Ureter (tissue), 1 donor: Measurements from ENCODE around the gene OR5AU1. TPM values are rescaled to one million over a fixed set of nuclear protein-coding genes. Genes with fewer than 3 reads are reported as not detected.

Experiments
- DNase-seq: peaks from one replicate; pipeline ENCODE4 v3.0.0-alpha.2; 2020; ENCODE audit warnings: low spot score
- total RNA-seq: library from RNA; stranded (reverse); gene quantifications from one replicate; pipeline ENCODE4 v1.2.4, GENCODE V29; 2023
- donor health status: DM: yes; HTN: yes; CAD: no.

Gene OR5AU1
- total RNA-seq, result not detected

GRCh38 chr14:21155963-21156362, at the start of gene OR5AU1:
OR5AU1 (minus strand) TSS chr14:21156063; CDS start chr14:21155872, 191 bp downstream.
- no peak for DNase-seq

DNA sequence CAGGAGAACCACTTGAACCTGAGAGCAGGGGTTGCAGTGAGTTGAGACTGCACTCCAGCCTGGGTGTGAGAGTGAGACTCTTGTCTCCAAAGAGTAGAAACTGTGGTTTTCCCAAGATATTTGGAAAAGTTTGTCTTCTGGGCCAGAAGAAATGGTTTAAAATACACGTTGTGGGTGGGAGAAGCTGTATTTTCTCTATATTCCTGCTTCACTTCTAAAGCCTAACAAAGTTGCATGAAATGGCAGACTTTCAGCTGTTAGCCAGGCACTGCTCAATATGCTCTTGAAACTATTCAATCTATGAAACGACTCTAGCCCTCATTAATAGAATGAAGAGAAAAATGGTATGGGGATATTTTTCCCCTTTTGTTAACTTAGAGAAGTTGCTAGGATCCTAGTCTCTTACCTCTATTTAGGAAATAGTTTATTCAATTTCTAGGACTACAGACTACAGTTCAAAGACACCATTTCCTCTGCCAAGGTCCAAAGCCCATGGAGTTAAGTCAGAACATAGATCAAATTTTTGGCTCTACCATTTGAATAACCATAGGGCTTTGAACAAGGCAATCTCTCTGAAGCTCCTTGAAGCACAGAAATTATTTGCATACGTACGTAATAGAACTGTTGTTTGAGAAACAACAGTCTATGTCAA, 49.3 kb upstream of the OR5AU1 start:
- DNase-seq, result no peak

- no peak for DNase-seq
These were observed 48.5 kb upstream of the OR5AU1 start for GRCh38 chr14:21204167-21205025.

DNA sequence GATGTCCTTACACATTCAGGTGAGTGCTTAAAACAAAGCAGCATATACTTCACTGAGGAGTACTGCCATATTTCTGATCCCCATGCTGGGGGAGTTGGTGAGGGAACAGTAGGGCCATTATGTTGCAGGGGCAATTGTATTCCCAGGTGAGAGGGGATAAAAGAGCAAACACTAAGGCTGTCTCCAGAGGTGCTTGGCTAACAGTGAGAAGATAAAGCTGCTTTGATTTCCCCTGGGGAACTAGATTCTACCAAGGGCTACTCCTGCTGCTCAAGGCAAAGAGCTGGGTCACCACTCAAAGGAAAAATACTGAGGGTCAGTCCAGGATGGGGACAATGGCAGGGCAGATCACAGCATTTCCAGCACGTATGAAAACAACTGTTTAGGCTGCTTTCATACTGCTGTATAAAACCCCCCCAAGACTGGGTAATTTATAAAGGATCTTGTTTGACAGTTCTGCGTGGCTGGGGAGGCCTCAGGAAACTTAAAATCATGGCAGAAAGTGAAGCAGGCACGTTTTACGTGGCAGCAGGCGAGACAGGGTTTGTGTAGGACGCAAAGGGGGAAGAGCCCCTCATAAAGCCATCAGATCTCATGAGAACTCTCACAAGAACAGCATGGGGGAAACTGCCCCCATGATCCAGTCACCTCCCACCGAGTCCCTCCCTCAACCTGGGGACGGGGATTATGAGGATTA, 47.8 kb upstream of the OR5AU1 start:
- no peak for DNase-seq

- DNase-seq, result no peak
These were observed 46.8 kb upstream of the OR5AU1 start for GRCh38 chr14:21202463-21203358.

- DNase-seq, result no peak
These were observed 46.0 kb upstream of the OR5AU1 start for GRCh38 chr14:21201732-21202462.

GRCh38 chr14:21200752-21201461, 45.0 kb upstream of the OR5AU1 start:
- no peak for DNase-seq

GRCh38 chr14:21199611-21200560, 44.0 kb upstream of the OR5AU1 start:
- no peak for DNase-seq

- DNase-seq, result no peak
These were observed 41.7 kb upstream of the OR5AU1 start for GRCh38 chr14:21197418-21198205.

- DNase-seq, result no peak
These were observed 38.7 kb upstream of the OR5AU1 start for GRCh38 chr14:21194597-21194996.

- no peak for DNase-seq
These were observed 37.1 kb upstream of the OR5AU1 start for GRCh38 chr14:21192875-21193535.

GRCh38 chr14:21192447-21192822, 36.6 kb upstream of the OR5AU1 start:
- DNase-seq, result no peak

DNA sequence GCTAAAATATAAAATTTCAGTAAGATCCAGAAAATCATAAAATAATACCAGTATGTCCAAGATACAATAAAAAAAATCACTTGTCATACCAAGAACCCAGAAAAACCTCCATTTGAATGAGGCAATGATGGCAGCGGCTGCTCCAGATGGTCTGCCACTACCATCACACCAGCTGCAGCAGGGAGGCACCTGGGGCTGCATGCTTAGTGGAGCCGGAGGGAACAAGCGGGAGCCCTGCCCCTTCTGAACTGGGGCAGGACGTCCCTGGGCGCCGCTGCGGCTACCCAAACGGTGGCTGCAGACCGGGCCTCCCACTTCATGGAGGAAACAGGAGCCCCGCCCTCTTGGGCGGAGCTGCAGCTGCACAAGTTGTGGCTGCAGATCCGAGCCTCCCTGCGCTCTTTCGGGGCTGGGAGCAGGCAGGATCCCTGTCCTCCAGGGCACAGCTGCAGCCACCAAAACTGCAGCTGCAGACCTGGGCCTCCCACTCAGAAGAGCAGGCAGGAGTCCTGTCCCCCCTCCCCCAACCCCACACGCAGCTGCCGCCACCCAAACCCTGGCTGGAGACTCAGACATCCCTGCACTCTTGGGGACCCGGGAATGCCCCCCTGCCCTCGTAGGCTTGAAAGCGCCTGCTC, 36.1 kb upstream of the OR5AU1 start:
- DNase-seq, result peak; percentile 72

GRCh38 chr14:21191261-21191808, 35.5 kb upstream of the OR5AU1 start:
- no peak for DNase-seq

DNA sequence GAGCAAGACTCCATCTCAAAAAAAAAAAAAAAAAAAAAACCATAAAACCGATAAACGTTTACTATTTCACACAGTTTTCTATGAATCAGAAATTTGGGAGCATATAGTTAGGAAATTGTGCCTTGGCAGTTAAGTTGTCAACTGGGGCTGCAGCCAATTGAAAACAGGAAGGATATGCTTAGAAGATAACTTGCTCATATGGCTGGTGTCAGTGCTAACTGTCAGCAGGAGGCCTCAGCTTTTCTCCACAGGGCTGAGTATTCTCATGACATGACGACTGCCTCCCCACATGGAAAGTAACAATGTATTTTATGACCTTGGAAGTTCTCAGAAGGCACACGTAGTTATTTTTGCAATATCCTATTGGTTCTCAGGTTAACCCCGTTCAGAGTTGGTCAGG, 29.6 kb upstream of the OR5AU1 start:
- no peak for DNase-seq

DNA sequence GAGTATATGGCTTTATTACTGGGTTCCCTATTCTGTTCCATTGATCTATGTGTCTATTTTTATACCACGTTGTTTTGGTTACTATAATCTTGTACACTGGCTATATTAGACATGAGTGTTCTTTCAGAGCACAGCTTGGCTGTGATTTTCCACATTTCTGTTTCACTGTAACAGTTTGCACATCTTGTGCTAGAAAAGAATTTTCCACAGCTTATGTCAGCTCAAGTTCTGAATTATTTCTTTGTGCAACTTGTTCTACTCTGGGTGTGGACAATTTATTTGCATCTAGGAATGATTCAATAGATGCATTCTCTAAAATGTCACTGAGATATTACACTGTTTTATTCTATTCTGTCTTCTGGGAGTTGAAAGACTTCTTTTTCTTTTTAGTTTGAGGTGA, 28.4 kb upstream of the OR5AU1 start:
- no peak for DNase-seq

DNA sequence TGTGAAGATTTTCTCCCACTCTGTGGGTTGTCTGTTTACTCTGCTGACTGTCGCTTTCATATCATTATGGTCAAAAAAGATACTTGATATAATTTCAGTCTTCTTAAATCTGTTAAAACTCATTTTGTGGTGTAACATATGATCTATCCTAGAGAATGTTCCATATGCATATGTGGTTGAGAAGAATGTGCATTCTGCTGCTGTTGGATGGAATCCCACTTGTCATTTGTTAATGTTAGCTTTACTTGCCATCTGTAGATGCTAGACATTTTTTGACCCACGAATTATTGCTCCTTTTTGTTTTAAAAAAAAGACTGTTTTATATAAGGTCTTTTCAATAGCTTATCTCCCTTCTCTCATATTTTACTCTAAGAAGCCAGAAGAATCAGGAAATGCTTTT, 26.3 kb upstream of the OR5AU1 start:
- DNase-seq, result no peak
